GM12878 (cell line): ENCODE results near the gene APLP1. TPM values are rescaled to one million over a fixed set of nuclear protein-coding genes. Genes with fewer than 3 reads are reported as not detected.
"Not testable (repeated sequence)": the region's sequence is repeated elsewhere in the genome, so short reads cannot be mapped to it uniquely, and the experiment has no call there.

Source experiments
- ATAC-seq: fragments of 200-7000 bp; cut with Tn5 transposase; 3 replicates; pipeline ENCODE4 v1.9.1; 2020; ENCODE audit warnings: mild to moderate bottlenecking, moderate library complexity
- BruUV-seq: library from RNA; stranded (reverse); fragments of 400-500 nt; replicated peaks from 2 replicates; lab custom pipeline; 2021; lab: Mats Ljungman, UMichigan
- CTCF ChIA-PET: fragments of 300-600 bp; sonication (Branson Sonifier 250); formaldehyde crosslinking; extraction: SDS; loops from one replicate; lab custom pipeline; 2021; ENCODE audit warnings: inconsistent platforms; lab: Yijun Ruan, JAX
- POLR2A ChIA-PET: fragments of 350-600 bp; formaldehyde crosslinking; extraction: SDS; loops from one replicate; lab custom pipeline; 2021; ENCODE audit warnings: inconsistent platforms; lab: Charles Lee
- RAD21 ChIA-PET: fragments of 300-600 bp; sonication (Branson Sonifier 250); formaldehyde crosslinking; loops from one replicate; lab custom pipeline; 2023; ENCODE audit warnings: antibody characterized with exemption; ENCODE audit not compliant: unreplicated experiment; lab: Charles Lee
- SMC1A ChIA-PET: fragments of 300-600 bp; sonication (Branson Sonifier 250); formaldehyde crosslinking; loops from one replicate; lab custom pipeline; 2023; ENCODE audit not compliant: unreplicated experiment, uncharacterized antibody; lab: Charles Lee
- DNase-seq: peaks from one replicate; pipeline ENCODE4 v3.0.0-alpha.2; 2011; ENCODE audit warnings: low read depth, low spot score
- FAIRE-seq: peaks from 3 replicates; lab custom pipeline; 2011; peaks lifted over from hg19 to GRCh38; lab: Jason Lieb, UNC
- H2AFZ ChIP-seq: 2 replicates; pipeline ENCODE4 v1.6.0; 2011; ENCODE audit warnings: low read depth, low read length, control low read depth; ENCODE audit not compliant: control insufficient read depth
- H3K27ac ChIP-seq: 2 replicates; pipeline ENCODE4 v1.5.1; 2011; ENCODE audit warnings: control low read depth; ENCODE audit not compliant: control insufficient read depth, insufficient read depth
- H3K27me3 ChIP-seq, 2 experiments: replicated peaks in 1 of 2; 2 replicates each; pipeline versions ENCODE4 v1.6.0 to v1.6.1; 2011; ENCODE audit warnings: low read length in 1 of 2; ENCODE audit not compliant: control insufficient read depth in 2 of 2, insufficient read depth in 2 of 2
- H3K36me3 ChIP-seq, 2 experiments: 2 replicates each; pipeline ENCODE4 v1.5.1; 2011; ENCODE audit warnings: low read length in 1 of 2; ENCODE audit not compliant: control insufficient read depth in 2 of 2, insufficient read depth in 2 of 2
- H3K4me1 ChIP-seq: 2 replicates; pipeline ENCODE4 v1.6.1; 2011; ENCODE audit warnings: mild to moderate bottlenecking, low read length, moderate library complexity, mixed read lengths; ENCODE audit not compliant: control insufficient read depth, insufficient read depth
- H3K4me2 ChIP-seq: 2 replicates; pipeline ENCODE4 v1.6.0; 2011; ENCODE audit warnings: control low read depth; ENCODE audit not compliant: control insufficient read depth, insufficient read depth
- H3K4me3 ChIP-seq: fragments of 200-600 bp; sonication (generic); 2 replicates; pipeline ENCODE4 v1.5.1; 2016
- H3K79me2 ChIP-seq: 2 replicates; pipeline ENCODE4 v1.6.0; 2011; ENCODE audit warnings: low read length; ENCODE audit not compliant: control insufficient read depth, insufficient read depth
- H3K9ac ChIP-seq: 2 replicates; pipeline ENCODE4 v1.8.0; 2011; ENCODE audit warnings: low read length, control low read depth, mixed read lengths; ENCODE audit not compliant: control insufficient read depth, insufficient read depth
- H3K9me3 ChIP-seq: replicated peaks from 3 replicates; pipeline ENCODE4 v1.5.1; 2011; ENCODE audit warnings: mild to moderate bottlenecking, low read length; ENCODE audit not compliant: control insufficient read depth, insufficient read depth
- H4K20me1 ChIP-seq: 2 replicates; pipeline ENCODE4 v1.6.0; 2011; ENCODE audit not compliant: control insufficient read depth, insufficient read depth
- KLF5 ChIP-seq: fragments of 450-650 bp; IDR thresholded peaks from 2 replicates; pipeline ENCODE4 v1.6.1; 2014; ENCODE audit warnings: mild to moderate bottlenecking; ENCODE audit not compliant: partially characterized antibody
- MEF2A ChIP-seq: IDR thresholded peaks from 2 replicates; pipeline ENCODE4 v1.6.1; 2011; ENCODE audit warnings: low read depth, mild to moderate bottlenecking, low read length, moderate library complexity; ENCODE audit not compliant: insufficient read depth
- MTA3 ChIP-seq: IDR thresholded peaks from 2 replicates; pipeline ENCODE4 v1.6.1; 2012; ENCODE audit warnings: low read length, inconsistent platforms, borderline replicate concordance
- STAT1 ChIP-seq: fragments of 450-650 bp; conservative IDR thresholded peaks from 2 replicates; pipeline ENCODE4 v1.6.1; 2014; ENCODE audit warnings: antibody characterized with exemption, mild to moderate bottlenecking
- TCF3 ChIP-seq: IDR thresholded peaks from 2 replicates; pipeline ENCODE4 v1.6.1; 2012; ENCODE audit warnings: low read depth, mild to moderate bottlenecking, low read length, borderline replicate concordance; ENCODE audit not compliant: insufficient read depth
- WGBS: methylation state at CpG from one replicate; pipeline ENCODE4 v1.1.6; 2016; ENCODE audit warnings: low lambda C conversion rate; ENCODE audit not compliant: insufficient replicate concordance, insufficient coverage; ENCODE audit errors: missing lambda C conversion rate; 5-methylcytosine and 5-hydroxymethylcytosine counted together
- in situ Hi-C: fragments of 300-500 bp; cut with MboI; formaldehyde crosslinking; loops from 9 replicates; pipeline ENCODE4 v1.14.3; 2018; ENCODE audit warnings: mixed read lengths
- intact Hi-C: fragments of 100-400 bp; cut with micrococcal nuclease; formaldehyde crosslinking; loops from one replicate; pipeline ENCODE4 v1.14.2; 2022; ENCODE audit not compliant: unreplicated experiment
- polyA plus RNA-seq, 11 experiments: library from polyadenylated mRNA; depleted of rRNA in 4 of 11; unstranded in 6 of 11; stranded (reverse) in 5 of 11; fragments of >200 nt; fragmentation: Nextera tagmentation in 4 of 11; fragmentation: Illumina TruSeq in 1 of 11; extraction: Ambion mirVana in 4 of 11; extraction: Trizol in 1 of 11; gene quantifications; 1 replicate in 1 of 11; 2 replicates in 10 of 11; pipeline versions ENCODE4 v1.2.1 to v1.2.3, GENCODE V29; 2011 to 2016; ENCODE audit warnings: inconsistent platforms in 2 of 11, missing spikeins in 2 of 11, low read depth in 1 of 11
- total RNA-seq, 4 experiments: library from RNA; depleted of rRNA in 3 of 4; stranded (reverse); fragments of >200 nt in 3 of 4; fragmentation: Illumina TruSeq in 1 of 4; extraction: Trizol in 1 of 4; gene quantifications; 2 replicates each; pipeline versions ENCODE4 v1.2.1 to v1.2.3, GENCODE V29; 2013 to 2021
- TF ChIP-seq, protein P1 (sequence below): fragments of 450-650 bp; IDR thresholded peaks from 2 replicates; pipeline ENCODE4 v1.6.1; 2017; ENCODE audit warnings: low read depth, mild to moderate bottlenecking, moderate library complexity
- TF ChIP-seq, protein P2 (sequence below): fragments of 450-650 bp; formaldehyde crosslinking; IDR thresholded peaks from 2 replicates; pipeline ENCODE4 v1.5.0; 2022; ENCODE audit warnings: mild to moderate bottlenecking, missing genetic modification characterization
- TF ChIP-seq, protein P3 (sequence below): IDR thresholded peaks from 2 replicates; pipeline ENCODE4 v1.6.1; 2011; ENCODE audit warnings: low read depth, mild to moderate bottlenecking, low read length, moderate library complexity, borderline replicate concordance; ENCODE audit errors: extremely low read depth

Gene APLP1
- total and polyA plus RNA-seq, 10 of the 15 experiments (the other 5 are each of a cell fraction or from before 2014, with no cell fraction given): 0.07 to 2.2 (median 0.91) TPM; not detected in 1

DNA sequence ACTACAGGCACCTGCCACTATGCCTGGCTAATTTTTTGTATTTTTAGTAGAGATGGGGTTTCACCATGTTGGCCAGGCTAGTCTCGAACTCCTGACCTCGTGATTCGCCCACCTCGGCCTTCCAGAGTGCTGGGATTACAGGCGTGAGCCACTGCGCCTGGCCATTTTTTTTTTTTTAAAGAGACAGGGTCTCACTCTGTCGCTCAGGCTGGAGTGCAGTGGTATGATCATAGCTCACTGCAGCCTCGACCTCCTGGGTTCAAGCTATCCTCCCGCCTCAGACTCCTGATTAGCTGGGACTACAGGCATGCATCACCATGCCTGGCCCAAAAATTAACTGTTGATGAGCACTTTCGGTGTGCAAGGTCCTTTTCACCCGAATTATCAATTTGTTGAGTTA, 32.3 kb upstream of the APLP1 start:
- H3K79me2 ChIP-seq, FAIRE-seq, POLR2A ChIA-PET, DNase-seq, SMC1A ChIA-PET, H3K27ac ChIP-seq, H3K27me3 ChIP-seq, intact Hi-C loops, H3K9me3 ChIP-seq, BruUV-seq, H3K4me3 ChIP-seq, RAD21 ChIA-PET, H3K4me1 ChIP-seq, H2AFZ ChIP-seq, H3K9ac ChIP-seq, ATAC-seq, in situ Hi-C loops, H3K4me2 ChIP-seq, H3K36me3 ChIP-seq, H4K20me1 ChIP-seq: not testable (repeated sequence)
- CTCF ChIA-PET: interaction anchor here (1.4 kb wide), 1 partner anchor 10 kb away, joined by 4 read pairs; no protein-coding TSS in a partner anchor
- WGBS: 9% methylated on average over 11 of the region's 11 CpGs

DNA sequence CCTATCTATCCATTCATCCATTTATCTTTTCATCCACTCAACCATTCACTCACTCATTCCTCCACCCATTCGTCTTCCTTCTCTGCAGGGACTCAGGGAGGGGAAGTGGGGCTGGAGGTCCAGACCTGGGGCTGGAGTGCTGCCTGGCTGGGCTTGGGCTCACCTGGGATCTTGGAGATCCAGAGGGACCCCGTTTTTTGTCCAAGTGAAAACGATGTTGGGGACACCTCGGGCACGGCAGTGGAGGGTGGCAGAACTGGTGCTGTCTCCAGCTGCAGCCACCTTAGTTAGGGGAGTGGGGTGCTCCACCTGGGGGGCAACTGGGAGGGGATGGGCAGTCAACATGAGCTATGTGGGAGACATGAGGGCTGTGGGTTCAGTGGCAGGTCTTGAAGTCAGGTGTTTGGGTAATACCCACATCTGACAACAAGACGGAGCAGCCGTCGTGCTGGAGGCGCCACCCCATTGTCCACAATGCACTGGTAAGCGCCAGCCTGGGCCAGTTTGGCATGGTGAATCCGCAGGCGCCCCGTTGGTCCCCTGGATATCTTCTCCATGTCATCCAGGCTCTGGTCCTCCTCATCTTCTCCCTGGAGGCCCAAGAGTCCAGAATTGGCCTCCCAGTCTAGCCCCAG, 26.3 kb upstream of the APLP1 start:
- H3K36me3 ChIP-seq: no peaks in the 10 kb centered on the region
- no peak overlapping the region for H3K27ac ChIP-seq
- DNase-seq (no peak), FAIRE-seq (no peak), ATAC-seq (no peak)
- in situ Hi-C loops (no loop called here), intact Hi-C loops (no loop called here)
- no peaks in the 10 kb centered on the region; the same call in 2 of the 3 replicates for H3K9me3 ChIP-seq
- no peak overlapping the region for H3K9ac ChIP-seq
- H3K27me3 ChIP-seq: peaks cover 3 to 5% of the 10 kb centered on the region in 2 experiments; a peak in 3 of 4 replicates
- H3K4me1 ChIP-seq: no peaks in the 10 kb centered on the region
- BruUV-seq: no TSS peak
- ChIA-PET POLR2A (no interaction called here), CTCF (no interaction called here), RAD21 (no interaction called here), SMC1A (no interaction called here)
- no peaks in the 10 kb centered on the region for H3K79me2 ChIP-seq
- H3K4me3 ChIP-seq: no peak overlapping the region
- H4K20me1 ChIP-seq: no peaks in the 10 kb centered on the region
- H2AFZ ChIP-seq: no peak overlapping the region
- WGBS: 43% methylated on average over 13 of the region's 13 CpGs
- no peak overlapping the region for H3K4me2 ChIP-seq
- TF ChIP-seq KLF5 (no peak), MTA3 (no peak), TCF3 (no peak), STAT1 (no peak), MEF2A (no peak)
- TF ChIP-seq, protein P1, sequence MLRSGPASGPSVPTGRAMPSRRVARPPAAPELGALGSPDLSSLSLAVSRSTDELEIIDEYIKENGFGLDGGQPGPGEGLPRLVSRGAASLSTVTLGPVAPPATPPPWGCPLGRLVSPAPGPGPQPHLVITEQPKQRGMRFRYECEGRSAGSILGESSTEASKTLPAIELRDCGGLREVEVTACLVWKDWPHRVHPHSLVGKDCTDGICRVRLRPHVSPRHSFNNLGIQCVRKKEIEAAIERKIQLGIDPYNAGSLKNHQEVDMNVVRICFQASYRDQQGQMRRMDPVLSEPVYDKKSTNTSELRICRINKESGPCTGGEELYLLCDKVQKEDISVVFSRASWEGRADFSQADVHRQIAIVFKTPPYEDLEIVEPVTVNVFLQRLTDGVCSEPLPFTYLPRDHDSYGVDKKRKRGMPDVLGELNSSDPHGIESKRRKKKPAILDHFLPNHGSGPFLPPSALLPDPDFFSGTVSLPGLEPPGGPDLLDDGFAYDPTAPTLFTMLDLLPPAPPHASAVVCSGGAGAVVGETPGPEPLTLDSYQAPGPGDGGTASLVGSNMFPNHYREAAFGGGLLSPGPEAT: no peak
- TF ChIP-seq, protein P2, sequence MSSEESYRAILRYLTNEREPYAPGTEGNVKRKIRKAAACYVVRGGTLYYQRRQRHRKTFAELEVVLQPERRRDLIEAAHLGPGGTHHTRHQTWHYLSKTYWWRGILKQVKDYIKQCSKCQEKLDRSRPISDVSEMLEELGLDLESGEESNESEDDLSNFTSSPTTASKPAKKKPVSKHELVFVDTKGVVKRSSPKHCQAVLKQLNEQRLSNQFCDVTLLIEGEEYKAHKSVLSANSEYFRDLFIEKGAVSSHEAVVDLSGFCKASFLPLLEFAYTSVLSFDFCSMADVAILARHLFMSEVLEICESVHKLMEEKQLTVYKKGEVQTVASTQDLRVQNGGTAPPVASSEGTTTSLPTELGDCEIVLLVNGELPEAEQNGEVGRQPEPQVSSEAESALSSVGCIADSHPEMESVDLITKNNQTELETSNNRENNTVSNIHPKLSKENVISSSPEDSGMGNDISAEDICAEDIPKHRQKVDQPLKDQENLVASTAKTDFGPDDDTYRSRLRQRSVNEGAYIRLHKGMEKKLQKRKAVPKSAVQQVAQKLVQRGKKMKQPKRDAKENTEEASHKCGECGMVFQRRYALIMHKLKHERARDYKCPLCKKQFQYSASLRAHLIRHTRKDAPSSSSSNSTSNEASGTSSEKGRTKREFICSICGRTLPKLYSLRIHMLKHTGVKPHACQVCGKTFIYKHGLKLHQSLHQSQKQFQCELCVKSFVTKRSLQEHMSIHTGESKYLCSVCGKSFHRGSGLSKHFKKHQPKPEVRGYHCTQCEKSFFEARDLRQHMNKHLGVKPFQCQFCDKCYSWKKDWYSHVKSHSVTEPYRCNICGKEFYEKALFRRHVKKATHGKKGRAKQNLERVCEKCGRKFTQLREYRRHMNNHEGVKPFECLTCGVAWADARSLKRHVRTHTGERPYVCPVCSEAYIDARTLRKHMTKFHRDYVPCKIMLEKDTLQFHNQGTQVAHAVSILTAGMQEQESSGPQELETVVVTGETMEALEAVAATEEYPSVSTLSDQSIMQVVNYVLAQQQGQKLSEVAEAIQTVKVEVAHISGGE (CRISPR knock-in tag): no peak
- TF ChIP-seq, protein P3, sequence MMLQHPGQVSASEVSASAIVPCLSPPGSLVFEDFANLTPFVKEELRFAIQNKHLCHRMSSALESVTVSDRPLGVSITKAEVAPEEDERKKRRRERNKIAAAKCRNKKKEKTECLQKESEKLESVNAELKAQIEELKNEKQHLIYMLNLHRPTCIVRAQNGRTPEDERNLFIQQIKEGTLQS: no peak
